Sciatic nerve (tissue), 2 donors: ENCODE data around the gene KLK8. TPM values are rescaled to one million over a fixed set of nuclear protein-coding genes. Genes with fewer than 3 reads are reported as not detected.

Experiments used
- ATAC-seq: fragments of 200-7000 bp; cut with Tn5 transposase; one replicate; pipeline ENCODE4 v1.9.1; 2020; ENCODE audit warnings: mild to moderate bottlenecking, moderate library complexity
- DNase-seq: peaks from one replicate; pipeline ENCODE4 v3.0.0-alpha.2; 2020; ENCODE audit warnings: low spot score
- intact Hi-C: fragments of 100-400 bp; cut with DNase I; formaldehyde crosslinking; loops from one replicate; pipeline ENCODE4 v1.14.2; 2022
- total RNA-seq: library from RNA; stranded (reverse); fragmentation: NEBNext Ultra II Directional; extraction: Animal tissue kit (Norgen Biotek cat#: 25700); gene quantifications from one replicate; pipeline ENCODE4 v1.2.1, GENCODE V29; 2021
- donor health status: DM: no; HTN: no; CAD: no.
- donor health status: DM: no; HTN: no; CAD: no.

The KLK8 gene
- total RNA-seq, 1 donor from 2014 or later: 1.8 TPM

GRCh38 chr19:51019544-51019925 lies 18.1 kb upstream of the KLK8 start, which contains the start of gene KLK10:
TSS of gene KLK10 (minus strand) at chr19:51019709. CDS start at chr19:51019130, 579 bp downstream.
- no peak for DNase-seq
- intact Hi-C loops: no loop called here
- ATAC-seq: no peak

GRCh38 chr19:51018745-51019543 lies 17.5 kb upstream of the KLK8 start:
- ATAC-seq (peak; percentile 77), DNase-seq (no peak)
- intact Hi-C loops: no loop called here

- DNase-seq (peak; percentile 80), ATAC-seq (peak; percentile 64)
- intact Hi-C loops: no loop called here
These were observed 15.6 kb upstream of the KLK8 start for GRCh38 chr19:51016798-51017683.

GRCh38 chr19:51015691-51016267 lies 14.4 kb upstream of the KLK8 start:
- intact Hi-C loops: no loop called here
- DNase-seq: no peak

GRCh38 chr19:51014242-51014641 lies 12.8 kb upstream of the KLK8 start:
- DNase-seq (no peak), ATAC-seq (no peak)
- intact Hi-C loops: no loop called here

More at GRCh38 chr19:51015691-51016267, 14.4 kb upstream of the KLK8 start:
- ATAC-seq: no peak

GRCh38 chr19:51012661-51013190 lies 11.3 kb upstream of the KLK8 start:
- ATAC-seq: no peak
- intact Hi-C loops: no loop called here
- no peak for DNase-seq

- intact Hi-C loops: no loop called here
- no peak for ATAC-seq
- no peak for DNase-seq
These were observed 8.8 kb upstream of the KLK8 start for GRCh38 chr19:51010066-51010795.

GRCh38 chr19:51009061-51009891 lies 7.9 kb upstream of the KLK8 start:
- DNase-seq (no peak), ATAC-seq (no peak)
- intact Hi-C loops: no loop called here

GRCh38 chr19:51007488-51007887 lies 6.1 kb upstream of the KLK8 start:
- intact Hi-C loops: no loop called here
- ATAC-seq (no peak), DNase-seq (no peak)

- no peak for DNase-seq
- intact Hi-C loops: no loop called here
- ATAC-seq: no peak
These were observed 5.0 kb upstream of the KLK8 start for GRCh38 chr19:51006406-51006805.

- DNase-seq (no peak), ATAC-seq (no peak)
- intact Hi-C loops: no loop called here
These were observed 3.8 kb upstream of the KLK8 start for GRCh38 chr19:51005248-51005647.

- ATAC-seq: no peak
- intact Hi-C loops: no loop called here
- no peak for DNase-seq
These were observed 1.9 kb upstream of the KLK8 start for GRCh38 chr19:51003316-51003715.

- intact Hi-C loops: no loop called here
- ATAC-seq (peak; percentile 90), DNase-seq (peak; percentile 76)
These were observed 1.3 kb upstream of the KLK8 start for GRCh38 chr19:51002542-51003311.

- ATAC-seq: no peak
- DNase-seq: no peak
- intact Hi-C loops: no loop called here
These were observed 707 bp upstream of the KLK8 start for GRCh38 chr19:51002089-51002532.

GRCh38 chr19:51000981-51001380 lies 423 bp downstream of the KLK8 start:
- no peak for DNase-seq
- ATAC-seq: no peak
- intact Hi-C loops: no loop called here

- no peak for DNase-seq
- intact Hi-C loops: no loop called here
- ATAC-seq: no peak
These were observed 978 bp downstream of the KLK8 start for GRCh38 chr19:51000426-51000825.

- no peak for ATAC-seq
- no peak for DNase-seq
- intact Hi-C loops: no loop called here
These were observed 2.7 kb downstream of the KLK8 start for GRCh38 chr19:50998686-50999085.
